Measurements from ENCODE around the gene CLIC5.

Gene CLIC5

GRCh38 chr6:45843848-45844521, 171.7 kb downstream of the CLIC5 start:
- DNase-seq (ENCODE audit: low read depth in 2 of 2), result no peak

- no peak for DNase-seq (ENCODE audit: low read depth in 2 of 2)
These were observed 174.6 kb downstream of the CLIC5 start for GRCh38 chr6:45841062-45841461.

GRCh38 chr6:45838996-45839395, 176.7 kb downstream of the CLIC5 start:
- DNase-seq (ENCODE audit: low read depth in 2 of 2), result no peak

GRCh38 chr6:45838451-45838850, 177.2 kb downstream of the CLIC5 start:
- DNase-seq (ENCODE audit: low read depth in 2 of 2), result no peak

- DNase-seq (ENCODE audit: low read depth in 2 of 2), result no peak
These were observed 178.0 kb downstream of the CLIC5 start for GRCh38 chr6:45837541-45838200.

GRCh38 chr6:45836984-45837383, 178.7 kb downstream of the CLIC5 start:
- no peak for DNase-seq (ENCODE audit: low read depth in 2 of 2)

- DNase-seq (ENCODE audit: low read depth in 2 of 2), result no peak
These were observed 179.2 kb downstream of the CLIC5 start for GRCh38 chr6:45836438-45836824.

- no peak for DNase-seq (ENCODE audit: low read depth in 2 of 2)
These were observed 179.8 kb downstream of the CLIC5 start for GRCh38 chr6:45835721-45836437.

- no peak for DNase-seq (ENCODE audit: low read depth in 2 of 2)
These were observed 183.6 kb downstream of the CLIC5 start for GRCh38 chr6:45832063-45832462.

All from stimulated activated CD4-positive, alpha-beta T cell treated with anti-CD3 and anti-CD28 coated beads, Interleukin-1b, Interleukin-23, amount 100 ng/mL, for 4 hours (primary cell).